Measurements from ENCODE around the gene KCNG4.

Gene KCNG4

DNA sequence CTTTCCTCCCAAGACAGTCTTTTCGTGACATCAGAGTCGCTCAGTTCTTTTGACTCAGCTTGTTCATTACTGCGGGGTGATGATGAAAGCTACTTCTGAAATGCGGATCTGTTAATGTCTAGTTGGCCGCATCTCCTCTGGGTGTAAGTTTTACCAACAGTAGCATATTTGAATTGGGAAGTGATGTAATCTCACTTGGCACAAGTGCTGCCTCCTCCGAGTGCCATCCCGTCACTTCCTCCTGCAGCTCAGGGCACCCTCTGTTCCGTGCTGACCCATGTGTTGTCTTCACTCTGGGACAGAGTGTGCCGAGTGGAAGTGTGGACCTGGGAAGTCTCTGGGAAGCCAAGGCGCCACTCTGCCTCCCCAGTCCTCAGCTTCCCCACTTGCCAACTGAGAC is 40.0 kb downstream of the KCNG4 start:
- POLR2A ChIA-PET: no interaction called here
- TF ChIP-seq ARNT (IDR thresholded peaks at IDR 0.05) (no peak), FOXA1 (IDR thresholded peaks at IDR 0.05) (no peak)
- TF ChIP-seq, protein P1, sequence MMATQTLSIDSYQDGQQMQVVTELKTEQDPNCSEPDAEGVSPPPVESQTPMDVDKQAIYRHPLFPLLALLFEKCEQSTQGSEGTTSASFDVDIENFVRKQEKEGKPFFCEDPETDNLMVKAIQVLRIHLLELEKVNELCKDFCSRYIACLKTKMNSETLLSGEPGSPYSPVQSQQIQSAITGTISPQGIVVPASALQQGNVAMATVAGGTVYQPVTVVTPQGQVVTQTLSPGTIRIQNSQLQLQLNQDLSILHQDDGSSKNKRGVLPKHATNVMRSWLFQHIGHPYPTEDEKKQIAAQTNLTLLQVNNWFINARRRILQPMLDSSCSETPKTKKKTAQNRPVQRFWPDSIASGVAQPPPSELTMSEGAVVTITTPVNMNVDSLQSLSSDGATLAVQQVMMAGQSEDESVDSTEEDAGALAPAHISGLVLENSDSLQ (IDR thresholded peaks at IDR 0.05): no peak
- DNase-seq (ENCODE audit: extremely low spot score): no peak
- CTCF ChIA-PET: interaction anchor here (1.1 kb wide), 1 partner anchor 13 kb away, joined by 3 read pairs; the partner anchor contains the start of gene TAF1C

DNA sequence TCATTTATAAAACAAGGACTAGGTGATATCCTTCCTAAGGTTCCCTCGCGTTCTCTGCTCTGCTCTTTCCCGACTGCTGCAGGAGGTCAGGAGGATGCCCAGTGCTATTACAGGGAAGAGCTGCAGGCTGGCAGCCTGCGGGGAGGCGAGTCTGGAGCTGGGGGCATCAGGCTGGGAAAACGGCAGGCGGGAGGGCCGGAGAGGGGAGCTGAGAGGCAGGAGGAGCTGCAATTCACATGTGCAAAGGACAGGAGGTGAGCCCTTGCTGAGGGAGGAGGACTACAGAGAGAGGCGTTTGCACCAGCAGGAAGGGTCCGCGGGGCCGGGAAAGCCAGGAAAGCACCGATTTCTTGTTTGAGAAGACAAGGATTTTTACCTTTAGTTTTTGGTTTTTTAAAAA is 40.7 kb downstream of the KCNG4 start:
- ChIA-PET CTCF (interaction anchor here (0.8 kb wide), 1 partner anchor 12 kb away, joined by 4 read pairs; the partner anchor contains the start of gene TAF1C), POLR2A (no interaction called here)
- TF ChIP-seq HDGF (IDR thresholded peaks at IDR 0.05; ENCODE audit: borderline replicate concordance): no peak
- no peak for TF ChIP-seq ARNT (IDR thresholded peaks at IDR 0.05)
- no peak for TF ChIP-seq FOXK2 (IDR thresholded peaks at IDR 0.05)
- TF ChIP-seq LEF1 (IDR thresholded peaks at IDR 0.05; ENCODE audit: borderline replicate concordance): no peak
- no peak for TF ChIP-seq TARDBP (IDR thresholded peaks at IDR 0.05)
- TF ChIP-seq FOXM1 (IDR thresholded peaks at IDR 0.05; ENCODE audit: borderline replicate concordance): no peak
- no peak for DNase-seq (ENCODE audit: extremely low spot score)

DNA sequence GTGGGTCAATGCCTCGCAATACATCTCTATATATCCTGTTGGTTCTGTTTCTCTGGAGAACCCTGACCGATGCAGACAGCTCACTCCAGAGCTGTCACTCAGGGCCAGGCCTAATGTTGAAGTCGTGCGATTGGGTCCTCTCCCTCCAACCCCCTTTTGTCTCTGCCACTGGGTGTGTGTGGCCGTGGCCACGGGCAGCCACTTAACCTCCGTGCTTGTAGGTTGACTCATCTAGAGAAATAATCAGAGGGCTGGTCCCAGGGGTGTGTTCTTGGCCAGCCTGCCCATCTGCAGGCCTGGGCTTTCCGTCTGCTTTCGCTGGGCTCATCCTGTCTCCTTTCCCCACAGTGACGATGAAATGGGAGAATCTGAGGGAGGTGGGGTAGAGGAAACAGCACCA is 41.4 kb downstream of the KCNG4 start:
- POLR2A ChIA-PET: no interaction called here
- no peak for DNase-seq (ENCODE audit: extremely low spot score)
- CTCF ChIA-PET: interaction anchor here (0.8 kb wide), 1 partner anchor 11 kb away, joined by 4 read pairs; the partner anchor contains the start of gene TAF1C
- TF ChIP-seq L3MBTL2 (conservative IDR thresholded peaks at IDR 0.05) (no peak), NFRKB (IDR thresholded peaks at IDR 0.05) (no peak), ARNT (IDR thresholded peaks at IDR 0.05) (no peak)

DNA sequence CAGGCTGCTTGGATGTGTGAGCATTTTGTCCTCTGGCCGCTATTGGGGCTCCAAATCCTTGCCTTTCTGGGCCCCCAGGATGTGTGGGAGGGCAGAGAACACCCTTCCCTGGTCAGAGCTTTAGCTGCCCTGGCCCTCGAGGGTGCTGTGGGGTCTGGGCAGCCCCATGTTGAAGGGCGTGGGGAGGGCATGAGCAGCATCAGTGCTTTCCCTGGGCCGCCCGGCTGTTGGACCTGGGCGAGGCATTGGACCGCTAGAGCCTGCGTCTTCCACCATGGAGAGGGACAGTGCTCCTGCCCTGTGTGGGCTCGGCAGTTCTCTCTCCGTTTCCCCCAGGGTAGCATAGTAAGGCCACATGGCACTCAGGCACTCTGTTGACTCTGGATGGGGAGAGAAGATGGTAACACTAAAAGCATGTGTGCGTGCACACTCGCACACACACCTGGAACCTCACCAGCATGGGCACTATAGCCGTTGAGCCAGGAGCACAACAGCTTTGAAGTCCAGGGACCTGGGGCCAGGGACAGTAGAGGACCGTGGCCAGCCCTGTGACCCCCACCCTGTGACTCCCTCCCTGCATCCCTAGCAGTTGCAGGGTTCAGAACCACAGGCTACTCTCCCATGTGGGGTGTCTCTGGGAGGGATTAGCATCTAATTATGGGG is 42.2 kb downstream of the KCNG4 start:
- POLR2A ChIA-PET: no interaction called here

DNA sequence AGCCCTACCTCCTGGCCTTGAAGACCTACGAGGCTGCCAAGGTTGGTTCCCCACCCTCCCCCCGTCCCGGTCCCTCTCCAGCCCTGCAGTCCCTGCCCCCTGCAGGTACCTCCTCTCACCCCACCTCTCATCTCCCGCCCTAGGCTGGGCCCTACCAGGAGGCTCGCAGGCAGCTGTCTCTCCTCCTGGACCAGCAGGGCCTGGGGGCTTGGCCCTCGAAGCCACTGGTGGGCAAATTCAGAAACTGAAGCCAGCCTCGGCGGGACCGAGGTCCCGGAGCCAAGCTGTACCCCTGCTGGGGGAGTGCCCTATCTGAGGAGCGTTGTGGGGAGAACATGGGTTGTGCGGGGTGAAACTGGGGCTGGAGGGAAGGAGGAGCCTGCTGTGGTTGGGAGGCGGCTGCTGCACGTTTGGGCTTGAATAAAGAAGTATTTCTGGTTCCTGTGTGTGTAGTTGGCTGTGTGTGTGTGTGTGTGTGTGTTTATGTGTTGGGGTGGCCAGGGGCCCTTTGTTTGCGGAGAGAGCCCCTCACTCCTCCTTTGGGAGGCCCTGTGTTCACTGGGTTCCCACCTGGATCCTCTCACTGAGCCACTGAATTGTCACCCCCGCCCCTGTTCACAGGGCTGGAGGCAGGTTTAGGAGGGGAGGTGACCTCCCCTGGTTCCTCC is 43.0 kb downstream of the KCNG4 start:
- ChIA-PET CTCF (no interaction called here), POLR2A (no interaction called here)
- TF ChIP-seq ARNT (IDR thresholded peaks at IDR 0.05) (no peak), LEF1 (IDR thresholded peaks at IDR 0.05; ENCODE audit: borderline replicate concordance) (no peak), FOXM1 (IDR thresholded peaks at IDR 0.05; ENCODE audit: borderline replicate concordance) (no peak), ZNF384 (IDR thresholded peaks at IDR 0.05) (no peak), TARDBP (IDR thresholded peaks at IDR 0.05) (no peak), SUZ12 (IDR thresholded peaks at IDR 0.05) (no peak)
- DNase-seq (ENCODE audit: extremely low spot score): no peak

More for the DNA sequence above, 42.2 kb downstream of the KCNG4 start:
- no peak for TF ChIP-seq TARDBP (IDR thresholded peaks at IDR 0.05)
- no peak for TF ChIP-seq LEF1 (IDR thresholded peaks at IDR 0.05; ENCODE audit: borderline replicate concordance)
- TF ChIP-seq, protein P1 (IDR thresholded peaks at IDR 0.05): no peak
- no peak for TF ChIP-seq ARNT (IDR thresholded peaks at IDR 0.05)
- TF ChIP-seq HDGF (IDR thresholded peaks at IDR 0.05; ENCODE audit: borderline replicate concordance): no peak
- CTCF ChIA-PET: no interaction called here
- no peak for DNase-seq (ENCODE audit: extremely low spot score)

DNA sequence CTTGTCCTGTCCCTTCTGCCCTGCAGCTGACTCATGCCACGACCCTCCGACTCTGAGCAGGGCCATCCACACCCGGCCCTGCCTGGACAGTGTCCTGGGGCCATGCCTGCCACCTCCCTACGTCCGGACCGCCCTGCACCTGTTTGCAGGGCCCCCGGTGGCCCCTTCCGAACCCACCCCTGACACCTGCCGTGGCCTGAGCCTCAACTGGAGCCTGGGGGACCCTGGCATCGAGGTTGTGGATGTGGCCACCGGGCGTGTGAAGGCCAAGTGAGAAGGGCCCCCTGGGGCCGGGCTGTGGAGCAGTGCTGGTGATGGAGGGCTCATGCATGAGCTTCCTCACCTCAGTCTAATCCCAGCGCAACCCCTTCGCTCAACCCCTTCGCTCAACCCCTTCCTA is 43.7 kb downstream of the KCNG4 start:
- DNase-seq (ENCODE audit: extremely low spot score): no peak
- POLR2A ChIA-PET: interaction anchor here (0.9 kb wide), 1 partner anchor 9 kb away, joined by 3 read pairs; the partner anchor contains the start of gene TAF1C
- TF ChIP-seq FOXK2 (IDR thresholded peaks at IDR 0.05) (no peak), FOXA1 (IDR thresholded peaks at IDR 0.05) (no peak), BHLHE40 (IDR thresholded peaks at IDR 0.05; ENCODE audit: borderline replicate concordance) (no peak), SUZ12 (IDR thresholded peaks at IDR 0.05) (no peak), LEF1 (IDR thresholded peaks at IDR 0.05; ENCODE audit: borderline replicate concordance) (no peak), L3MBTL2 (conservative IDR thresholded peaks at IDR 0.05) (no peak), SP1 (IDR thresholded peaks at IDR 0.05) (no peak), CTBP1 (IDR thresholded peaks at IDR 0.05; ENCODE audit: borderline replicate concordance) (no peak), HDGF (IDR thresholded peaks at IDR 0.05; ENCODE audit: borderline replicate concordance) (no peak), ELF4 (IDR thresholded peaks at IDR 0.05) (no peak), ZNF384 (IDR thresholded peaks at IDR 0.05) (no peak), NFRKB (IDR thresholded peaks at IDR 0.05) (no peak), FOXM1 (IDR thresholded peaks at IDR 0.05; ENCODE audit: borderline replicate concordance) (no peak)
- TF ChIP-seq, protein P1 (IDR thresholded peaks at IDR 0.05): no peak
- CTCF ChIA-PET: no interaction called here

All from HEK293T (cell line).